ENCODE results near the gene IFNK. TPM values are rescaled to one million over a fixed set of nuclear protein-coding genes. Genes with fewer than 3 reads are reported as not detected.

The IFNK gene
- total and polyA plus RNA-seq, 2 donors (not counting 1 experiment from before 2014, with no cell fraction given) = not detected

DNA sequence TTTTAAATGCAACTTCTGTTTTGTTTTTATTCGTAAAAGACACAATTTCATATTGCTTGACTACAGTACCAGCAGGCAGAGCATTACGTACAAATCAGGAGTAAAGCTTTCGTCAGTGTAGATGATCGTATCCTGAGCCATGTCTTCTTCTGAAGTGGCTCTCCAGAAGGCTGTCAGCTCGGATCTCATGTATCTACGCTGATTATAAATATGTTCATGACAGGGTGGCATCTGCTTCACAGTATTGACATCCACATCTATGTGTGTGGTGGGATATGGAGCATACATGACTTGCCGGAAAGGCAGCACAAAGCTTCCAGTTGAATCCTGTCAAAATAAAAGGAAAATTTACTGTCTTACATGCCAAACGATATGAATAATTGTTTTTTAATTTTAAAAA lies 32.4 kb downstream of the IFNK start:
- Histone ChIP-seq H3K4me1 (ENCODE audit: control insufficient read depth, extremely low read depth, insufficient read depth, low read length) (no peaks in the 10 kb centered on the region), H3K9me3 (ENCODE audit: control insufficient read depth, insufficient read depth, low read depth, low read length) (no peaks in the 10 kb centered on the region), H3K4me3 (replicated peaks in 1 of 4; ENCODE audit: control extremely low read depth in 1 of 4, insufficient read depth in 1 of 4, low read depth in 3 of 4, low read length in 4 of 4) (no peak overlapping the region), H3K4me2 (ENCODE audit: extremely low read depth, insufficient read depth, low read length) (no peak overlapping the region), H3K36me3 (ENCODE audit: control insufficient read depth, insufficient read depth, low read length) (no peaks in the 10 kb centered on the region), H3K27ac (ENCODE audit: insufficient read depth, low read length) (no peak overlapping the region), H3K9ac (ENCODE audit: insufficient read depth, low read length) (no peak overlapping the region), H4K20me1 (ENCODE audit: control insufficient read depth, extremely low read depth, insufficient read depth, low read length) (no peaks in the 10 kb centered on the region), H2AFZ (ENCODE audit: low read length) (no peak overlapping the region), H3K27me3 (ENCODE audit: control insufficient read depth, insufficient read depth, low read length) (no peaks in the 10 kb centered on the region), H3K79me2 (ENCODE audit: control insufficient read depth, insufficient read depth, low read length) (no peaks in the 10 kb centered on the region)
- DNase-seq (ENCODE audit: low read depth in 2 of 2) = no peak
- TF ChIP-seq EZH2 (IDR thresholded peaks at IDR 0.05; ENCODE audit: low read length, missing control alignments) = no peak
- TF ChIP-seq, protein P1, sequence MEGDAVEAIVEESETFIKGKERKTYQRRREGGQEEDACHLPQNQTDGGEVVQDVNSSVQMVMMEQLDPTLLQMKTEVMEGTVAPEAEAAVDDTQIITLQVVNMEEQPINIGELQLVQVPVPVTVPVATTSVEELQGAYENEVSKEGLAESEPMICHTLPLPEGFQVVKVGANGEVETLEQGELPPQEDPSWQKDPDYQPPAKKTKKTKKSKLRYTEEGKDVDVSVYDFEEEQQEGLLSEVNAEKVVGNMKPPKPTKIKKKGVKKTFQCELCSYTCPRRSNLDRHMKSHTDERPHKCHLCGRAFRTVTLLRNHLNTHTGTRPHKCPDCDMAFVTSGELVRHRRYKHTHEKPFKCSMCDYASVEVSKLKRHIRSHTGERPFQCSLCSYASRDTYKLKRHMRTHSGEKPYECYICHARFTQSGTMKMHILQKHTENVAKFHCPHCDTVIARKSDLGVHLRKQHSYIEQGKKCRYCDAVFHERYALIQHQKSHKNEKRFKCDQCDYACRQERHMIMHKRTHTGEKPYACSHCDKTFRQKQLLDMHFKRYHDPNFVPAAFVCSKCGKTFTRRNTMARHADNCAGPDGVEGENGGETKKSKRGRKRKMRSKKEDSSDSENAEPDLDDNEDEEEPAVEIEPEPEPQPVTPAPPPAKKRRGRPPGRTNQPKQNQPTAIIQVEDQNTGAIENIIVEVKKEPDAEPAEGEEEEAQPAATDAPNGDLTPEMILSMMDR (conservative IDR thresholded peaks at IDR 0.05 in 1 of 2, IDR thresholded peaks at IDR 0.05 in 1 of 2; ENCODE audit: low read depth in 1 of 2, low read length in 2 of 2) = no peak

DNA sequence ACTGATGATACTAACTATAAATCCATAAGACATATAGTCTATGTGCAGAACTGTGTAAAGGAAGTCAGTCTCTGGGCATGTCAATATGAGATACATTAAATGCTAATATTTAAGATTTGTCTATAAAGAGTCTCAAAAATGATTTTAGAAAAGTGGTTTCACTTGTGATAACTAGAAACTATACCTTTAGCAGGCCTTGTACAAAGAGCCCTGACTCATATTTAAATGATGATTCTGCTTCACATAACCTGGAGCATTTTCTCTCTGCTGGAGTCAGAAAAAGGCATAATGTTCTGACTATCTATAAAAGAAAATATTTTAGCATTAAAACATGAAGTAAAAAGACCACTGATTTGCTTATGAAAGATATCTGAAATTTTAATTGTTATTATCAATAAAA lies 34.2 kb downstream of the IFNK start:
- Histone ChIP-seq H2AFZ (ENCODE audit: low read length) (no peak overlapping the region), H3K4me2 (ENCODE audit: extremely low read depth, insufficient read depth, low read length) (no peak overlapping the region), H3K4me3 (replicated peaks in 1 of 4; ENCODE audit: control extremely low read depth in 1 of 4, insufficient read depth in 1 of 4, low read depth in 3 of 4, low read length in 4 of 4) (no peak overlapping the region), H3K27me3 (ENCODE audit: control insufficient read depth, insufficient read depth, low read length) (no peaks in the 10 kb centered on the region), H3K36me3 (ENCODE audit: control insufficient read depth, insufficient read depth, low read length) (no peaks in the 10 kb centered on the region), H3K27ac (ENCODE audit: insufficient read depth, low read length) (no peak overlapping the region), H3K9me3 (ENCODE audit: control insufficient read depth, insufficient read depth, low read depth, low read length) (no peaks in the 10 kb centered on the region), H3K79me2 (ENCODE audit: control insufficient read depth, insufficient read depth, low read length) (no peaks in the 10 kb centered on the region), H3K9ac (ENCODE audit: insufficient read depth, low read length) (no peak overlapping the region), H3K4me1 (ENCODE audit: control insufficient read depth, extremely low read depth, insufficient read depth, low read length) (no peaks in the 10 kb centered on the region), H4K20me1 (ENCODE audit: control insufficient read depth, extremely low read depth, insufficient read depth, low read length) (no peaks in the 10 kb centered on the region)
- no peak for DNase-seq (ENCODE audit: low read depth in 2 of 2)
- TF ChIP-seq EZH2 (IDR thresholded peaks at IDR 0.05; ENCODE audit: low read length, missing control alignments) = no peak
- TF ChIP-seq, protein P1 (conservative IDR thresholded peaks at IDR 0.05 in 1 of 2, IDR thresholded peaks at IDR 0.05 in 1 of 2; ENCODE audit: low read depth in 1 of 2, low read length in 2 of 2) = no peak

DNA sequence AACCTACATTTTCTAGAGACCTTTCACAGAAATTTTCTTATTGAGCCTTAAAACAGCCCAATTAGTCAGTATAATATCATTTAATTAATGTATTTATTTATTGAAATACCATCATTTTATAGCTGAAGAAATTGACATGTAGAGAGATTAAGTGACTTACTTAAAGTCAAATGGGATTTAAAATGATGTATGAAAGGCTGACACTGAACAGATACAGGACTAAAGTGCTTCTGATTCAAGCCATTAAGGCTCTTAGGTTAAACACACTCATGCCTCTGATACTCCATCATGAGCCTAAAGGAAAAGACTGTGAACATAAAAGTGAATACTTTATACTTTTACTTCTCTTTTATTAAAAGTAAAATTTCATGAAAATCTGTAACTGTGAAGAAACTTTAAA lies 36.4 kb downstream of the IFNK start:
- H2AFZ ChIP-seq (ENCODE audit: low read length) = no peak overlapping the region
- H3K9ac ChIP-seq (ENCODE audit: insufficient read depth, low read length) = no peak overlapping the region
- H3K4me1 ChIP-seq (ENCODE audit: control insufficient read depth, extremely low read depth, insufficient read depth, low read length) = no peaks in the 10 kb centered on the region
- no peaks in the 10 kb centered on the region for H3K27me3 ChIP-seq (ENCODE audit: control insufficient read depth, insufficient read depth, low read length)
- H4K20me1 ChIP-seq (ENCODE audit: control insufficient read depth, extremely low read depth, insufficient read depth, low read length) = no peaks in the 10 kb centered on the region
- no peak overlapping the region for H3K4me3 ChIP-seq (replicated peaks in 1 of 4; ENCODE audit: control extremely low read depth in 1 of 4, insufficient read depth in 1 of 4, low read depth in 3 of 4, low read length in 4 of 4)
- H3K79me2 ChIP-seq (ENCODE audit: control insufficient read depth, insufficient read depth, low read length) = no peaks in the 10 kb centered on the region
- no peaks in the 10 kb centered on the region for H3K9me3 ChIP-seq (ENCODE audit: control insufficient read depth, insufficient read depth, low read depth, low read length)
- no peak overlapping the region for H3K27ac ChIP-seq (ENCODE audit: insufficient read depth, low read length)
- H3K4me2 ChIP-seq (ENCODE audit: extremely low read depth, insufficient read depth, low read length) = no peak overlapping the region
- DNase-seq (ENCODE audit: low read depth in 2 of 2) = no peak
- TF ChIP-seq EZH2 (IDR thresholded peaks at IDR 0.05; ENCODE audit: low read length, missing control alignments) = no peak
- TF ChIP-seq, protein P1 (conservative IDR thresholded peaks at IDR 0.05 in 1 of 2, IDR thresholded peaks at IDR 0.05 in 1 of 2; ENCODE audit: low read depth in 1 of 2, low read length in 2 of 2) = no peak
- H3K36me3 ChIP-seq (ENCODE audit: control insufficient read depth, insufficient read depth, low read length) = no peaks in the 10 kb centered on the region
